Left hindlimb (tissue), 1 donor: ENCODE measurements around the gene PIM3.
"Not testable (repeated sequence)": the region's sequence is repeated elsewhere in the genome, so short reads cannot be mapped to it uniquely, and the experiment has no call there.

ENCODE experiments used
- DNase-seq: peaks from one replicate; pipeline ENCODE4 v3.0.0-alpha.2; 2018

Gene PIM3

GRCh38 chr22:49968831-49969661 lies 8.5 kb downstream of the PIM3 start:
- DNase-seq, result peak; percentile 22

DNA sequence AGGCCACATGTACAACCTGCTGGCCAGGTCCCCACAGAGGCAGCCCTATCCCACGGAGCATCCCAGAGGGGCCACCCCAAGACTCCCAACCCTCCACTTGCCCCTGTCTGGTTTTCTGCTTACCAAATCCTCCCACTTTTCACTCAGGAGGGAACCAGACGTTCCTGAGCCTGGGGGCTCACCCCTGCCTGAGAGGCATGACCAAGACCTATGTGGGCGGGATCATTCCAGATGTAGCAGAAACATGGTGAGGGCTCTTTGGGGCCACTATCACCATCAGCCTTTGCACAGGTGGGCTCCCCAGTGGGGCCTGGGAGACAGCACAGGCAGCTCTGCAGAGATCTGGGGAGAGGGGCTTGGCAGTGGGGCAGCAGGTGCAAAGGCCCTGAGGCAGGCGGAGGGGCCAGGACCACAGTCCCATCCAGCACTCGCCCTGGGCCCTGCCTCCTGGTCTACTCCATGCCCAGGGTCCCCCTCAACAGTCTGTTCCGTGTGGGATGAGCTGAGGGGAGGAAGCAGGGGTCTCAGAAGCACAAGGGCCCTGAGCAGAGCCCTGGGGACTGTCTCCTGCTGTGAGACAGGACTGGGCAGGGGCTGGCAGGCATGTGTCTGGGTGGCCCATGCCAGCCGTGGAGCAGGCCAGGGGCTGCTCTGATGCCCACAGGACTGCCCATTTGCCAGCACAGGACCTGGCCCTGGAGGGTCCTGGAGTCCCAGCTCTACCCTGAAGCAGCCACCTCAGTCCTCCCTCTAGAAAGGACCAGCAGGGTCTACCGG lies 9.4 kb downstream of the PIM3 start:
- peak; percentile 26 for DNase-seq

DNA sequence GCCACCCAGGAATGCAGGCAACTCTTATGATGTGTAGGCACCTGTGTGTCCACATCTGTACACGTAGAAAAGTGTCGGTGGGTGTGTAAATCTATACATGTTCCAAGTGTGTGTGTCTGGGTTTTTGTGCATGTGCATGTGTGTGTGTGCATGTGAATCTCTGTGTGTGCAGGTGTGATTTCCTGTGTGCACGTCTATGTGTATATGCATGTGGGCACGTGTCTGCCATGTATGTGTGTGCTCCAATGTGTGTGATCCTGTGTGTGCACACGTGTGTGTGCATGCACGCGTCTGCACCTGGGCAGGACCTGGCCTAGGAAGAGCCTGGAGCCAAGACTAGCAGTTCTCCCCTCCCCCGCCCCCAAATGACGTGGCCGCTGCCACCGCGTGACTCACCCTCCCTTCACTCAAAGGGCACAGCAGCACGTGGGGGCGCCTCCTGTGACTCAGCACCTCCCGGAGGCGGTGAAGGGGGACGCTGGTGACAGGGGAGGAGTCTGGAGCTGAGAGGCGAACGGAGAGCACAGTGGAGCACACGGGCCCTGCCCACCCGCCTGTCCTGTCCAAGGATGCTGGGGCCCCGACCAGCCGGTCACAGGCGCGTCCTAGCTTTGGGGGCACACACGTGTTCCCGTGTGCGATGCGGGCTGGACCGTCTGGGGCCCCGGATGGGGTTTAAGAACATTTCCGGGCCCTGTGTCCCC lies 10.1 kb downstream of the PIM3 start:
- peak; percentile 83 for DNase-seq

- peak; percentile 44 for DNase-seq
These were observed 10.9 kb downstream of the PIM3 start for GRCh38 chr22:49971232-49972162.

GRCh38 chr22:49972163-49973017 lies 11.8 kb downstream of the PIM3 start:
- peak; percentile 42 for DNase-seq

GRCh38 chr22:49973018-49973961 lies 12.7 kb downstream of the PIM3 start:
- no peak for DNase-seq

- DNase-seq, result peak; percentile 62
These were observed 15.2 kb downstream of the PIM3 start for GRCh38 chr22:49975543-49976389.

DNA sequence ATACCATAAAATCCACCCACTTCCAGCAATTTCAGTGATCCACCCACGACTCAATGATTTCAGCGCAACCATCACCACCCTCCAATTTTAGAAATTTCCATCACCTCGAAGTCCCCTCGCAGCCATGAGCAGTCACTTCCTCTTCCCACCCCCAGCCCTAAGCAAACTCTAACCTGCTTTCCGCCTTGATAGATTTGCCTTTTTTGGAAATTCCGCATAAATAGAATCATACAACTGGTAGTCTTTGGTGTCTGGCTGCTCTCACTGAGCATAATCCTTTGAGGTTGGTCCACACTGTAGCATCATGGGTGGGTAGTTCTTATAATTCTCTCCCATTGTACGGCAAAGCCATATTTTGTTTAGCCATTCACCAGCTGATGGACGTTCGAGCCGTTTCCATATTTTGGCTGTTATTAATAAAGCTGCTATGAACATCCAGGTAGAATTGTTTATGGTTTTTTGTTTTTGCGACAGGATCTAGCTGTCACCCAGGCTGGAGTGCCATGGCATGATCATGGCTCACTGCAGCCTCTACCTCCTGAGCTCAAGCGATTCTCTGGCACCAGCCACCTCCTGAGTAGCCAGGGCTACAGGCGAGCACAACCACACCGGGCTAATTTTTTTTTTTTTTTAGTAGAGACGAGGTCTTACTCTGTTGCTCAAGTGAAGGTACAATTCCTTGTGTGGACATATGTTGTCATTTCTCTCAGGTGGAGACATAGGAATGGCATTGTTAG lies 16.0 kb downstream of the PIM3 start:
- DNase-seq, result peak; percentile 27

DNA sequence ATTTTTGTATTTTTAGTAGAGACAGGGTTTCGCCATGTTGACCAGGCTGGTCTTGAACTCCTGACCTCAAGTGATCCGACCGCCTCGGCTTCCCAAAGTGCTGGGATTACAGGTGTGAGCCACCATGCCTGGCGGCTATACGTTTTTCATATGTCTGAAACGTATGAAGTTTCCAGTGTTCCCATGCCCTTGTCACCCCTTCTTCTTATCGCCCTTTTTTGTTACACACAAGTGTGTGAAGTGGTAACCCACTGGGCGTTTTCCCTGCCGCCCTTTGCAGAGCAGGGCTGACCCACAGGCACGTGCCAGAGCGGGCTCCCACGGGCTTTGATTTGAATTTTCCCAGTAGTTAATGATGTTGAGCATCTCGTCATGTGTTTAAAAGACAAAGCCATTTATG lies 17.0 kb downstream of the PIM3 start:
- no peak for DNase-seq

GRCh38 chr22:49979587-49980264 lies 19.2 kb downstream of the PIM3 start:
- no peak for DNase-seq

- not testable (repeated sequence) for DNase-seq
These were observed 21.2 kb downstream of the PIM3 start for GRCh38 chr22:49981799-49982198.

DNA sequence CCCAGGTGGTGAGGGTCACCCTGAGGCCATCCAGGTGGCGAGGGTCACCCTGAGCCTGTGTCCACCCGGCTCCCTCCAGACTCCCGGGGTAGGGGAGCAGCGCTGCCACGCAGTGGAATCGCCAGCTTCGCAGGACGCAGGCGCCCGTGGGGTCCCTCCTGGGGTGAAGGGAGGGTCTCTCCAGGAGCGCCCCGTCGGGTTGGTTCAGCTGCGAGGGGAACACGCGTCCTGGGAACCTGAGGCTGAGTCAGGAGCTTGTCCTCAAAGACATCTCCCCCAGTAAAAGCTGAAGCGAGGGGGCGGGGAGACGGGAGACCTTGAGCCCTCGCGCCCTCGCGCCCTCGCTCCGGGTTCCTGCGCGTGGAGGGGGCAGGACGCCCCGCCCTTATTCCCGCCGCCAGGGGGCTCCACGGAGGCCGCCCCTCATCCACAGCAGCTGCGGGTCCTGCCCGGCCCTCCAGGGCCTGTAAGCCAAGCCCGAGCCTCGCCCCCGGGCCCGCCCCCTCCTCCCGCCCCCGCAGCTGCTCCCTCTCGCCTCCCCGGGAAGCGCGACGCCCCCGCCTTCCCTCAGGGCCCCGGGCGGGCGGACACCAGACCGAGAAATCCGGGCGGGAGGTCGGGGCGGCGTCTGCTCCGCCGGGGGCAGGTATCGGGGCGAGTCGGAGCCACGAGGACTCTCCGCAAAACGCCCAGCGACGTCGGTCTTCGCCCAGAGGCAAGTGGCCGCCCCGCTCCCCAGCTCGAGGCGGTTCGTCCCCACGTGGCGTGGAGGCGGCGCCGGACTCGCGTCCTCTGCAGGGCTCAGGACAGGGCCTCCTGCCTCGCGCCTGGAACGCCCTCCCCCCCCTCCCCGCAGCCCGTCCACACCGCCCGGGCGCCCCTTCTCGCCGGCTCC lies 22.8 kb downstream of the PIM3 start:
- no peak for DNase-seq

- no peak for DNase-seq
These were observed 25.8 kb downstream of the PIM3 start for GRCh38 chr22:49986325-49986724.

DNA sequence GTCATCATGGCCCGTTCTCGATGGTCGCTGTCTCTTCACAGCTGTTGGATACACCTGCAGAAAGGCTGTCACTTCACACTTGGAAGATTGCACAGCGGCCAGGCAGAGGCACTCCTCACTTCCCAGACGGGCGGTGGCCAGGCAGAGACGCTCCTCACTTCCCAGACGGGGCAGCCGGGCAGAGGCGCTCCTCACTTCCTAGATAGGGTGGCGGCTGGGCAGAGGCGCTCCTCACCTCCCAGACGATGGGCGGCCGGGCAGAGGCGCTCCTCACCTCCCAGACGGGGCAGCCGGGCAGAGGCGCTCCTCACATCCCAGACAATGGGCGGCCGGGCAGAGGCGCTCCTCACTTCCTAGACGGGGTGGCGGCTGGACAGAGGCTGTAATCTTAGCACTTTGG lies 29.3 kb downstream of the PIM3 start:
- not testable (repeated sequence) for DNase-seq

GRCh38 chr22:49991167-49991566 lies 30.6 kb downstream of the PIM3 start:
- DNase-seq, result no peak

- DNase-seq, result no peak
These were observed 31.4 kb downstream of the PIM3 start for GRCh38 chr22:49991907-49992533.
